Stomach (tissue), 9 donors: ENCODE data around the gene C17orf107. TPM values are rescaled to one million over a fixed set of nuclear protein-coding genes. Genes with fewer than 3 reads are reported as not detected.

Experiments
- DNase-seq, 2 donors: peaks; one replicate each; pipeline versions ENCODE4 v3.0.0 to v3.0.0-alpha.2; 2013 to 2019
- H3K27ac ChIP-seq, 5 donors: fragments of 200-600 bp in 4 of 5; sonication (generic) in 4 of 5; one replicate each; pipeline ENCODE4 v1.5.1; 2013 to 2019; ENCODE audit warnings: mild to moderate bottlenecking in 1 of 5, moderate library complexity in 1 of 5
- H3K27me3 ChIP-seq, 3 donors: fragments of 200-600 bp; sonication (generic); one replicate each; pipeline ENCODE4 v1.5.1; 2017 to 2019; ENCODE audit warnings: mixed run types in 1 of 3
- H3K36me3 ChIP-seq, 4 donors: fragments of 200-600 bp; sonication (generic); 1 replicate in 3 of 4; 2 replicates in 1 of 4; pipeline ENCODE4 v1.5.1; 2016 to 2019
- H3K4me1 ChIP-seq, 4 donors: fragments of 200-600 bp; sonication (generic); one replicate each; pipeline ENCODE4 v1.5.1; 2016 to 2019
- H3K4me3 ChIP-seq, 4 donors: fragments of 200-600 bp; sonication (generic) in 3 of 4; one replicate each; pipeline ENCODE4 v1.5.1; 2016 to 2019; ENCODE audit warnings: mild to moderate bottlenecking in 1 of 4
- H3K9me3 ChIP-seq, 4 donors: fragments of 200-600 bp; sonication (generic); one replicate each; pipeline ENCODE4 v1.5.1; 2016 to 2019
- CTCF ChIP-seq, 7 experiments: fragments of 450-650 bp in 4 of 7; fragments of 200-600 bp in 3 of 7; sonication (generic) in 3 of 7; IDR thresholded peaks; one replicate each; pipeline ENCODE4 v1.5.1; 2016 to 2019; ENCODE audit warnings: antibody characterized with exemption in 7 of 7, control low read depth in 2 of 7, mild to moderate bottlenecking in 1 of 7
- EP300 ChIP-seq: sonication (generic); formaldehyde crosslinking; IDR thresholded peaks from one replicate; pipeline ENCODE4 v1.6.1; 2017; ENCODE audit warnings: antibody characterized with exemption
- POLR2A ChIP-seq, 4 donors: fragments of 450-650 bp; IDR thresholded peaks; one replicate each; pipeline ENCODE4 v1.6.1; 2016; ENCODE audit warnings: antibody characterized with exemption in 4 of 4, control low read depth in 2 of 4, mild to moderate bottlenecking in 1 of 4, moderate library complexity in 1 of 4
- POLR2AphosphoS5 ChIP-seq, 3 donors: sonication (generic); formaldehyde crosslinking; IDR thresholded peaks; one replicate each; pipeline ENCODE4 v1.6.1; 2016; ENCODE audit warnings: antibody characterized with exemption in 3 of 3
- WGBS, 5 donors: extraction: QIAGEN DNeasy Blood & Tissue Kit in 3 of 5; methylation state at CpG; one replicate each; pipeline versions ENCODE4 v1.1.5 to v1.1.7; 2013 to 2018; 5-methylcytosine and 5-hydroxymethylcytosine counted together
- intact Hi-C: fragments of 100-400 bp; cut with DNase I; formaldehyde crosslinking; loops from one replicate; pipeline ENCODE4 v1.15.1; 2023; ENCODE audit warnings: low total_unique reads
- polyA plus RNA-seq, 3 donors: library from polyadenylated mRNA; stranded (reverse); fragments of 200-250 nt; gene quantifications; one replicate each; pipeline ENCODE4 v1.2.3, GENCODE V29; 2013
- total RNA-seq, 5 donors: library from RNA; depleted of rRNA; stranded (reverse); fragments of >200 nt; gene quantifications; one replicate each; pipeline versions ENCODE4 v1.1.0 to v1.2.3, GENCODE V29; 2014 to 2016
- donor health status: healthy with polysubstance abuse.
- donor health status: Bipolar disorder and iron deficiency.
- donor health status: healthy.

C17orf107 gene
- total and polyA plus RNA-seq, 8 donors: 0.75 to 6.6 (median 2.8) TPM; not detected in 1

- Histone ChIP-seq H3K4me1 (peaks cover 40 to 66% (median 58%) of the 10 kb centered on the region in 4 donors), H3K4me3 (peak within 1 kb of the TSS; percentile 82 to 100 (median 100)), H3K27ac (peak within 1 kb of the TSS; percentile 96 to 100 (median 99)), H3K27me3 (no peaks in the 10 kb centered on the region), H3K36me3 (peaks cover 29 to 38% (median 34%) of the 10 kb centered on the region in 4 donors), H3K9me3 (no peaks in the 10 kb centered on the region)
- 0 to 1% (median 0%) methylated on average over 30 to 59 of the region's 59 CpGs for WGBS, 5 donors
- intact Hi-C loops: no loop called here
- DNase-seq: peak; percentile 92 to 97
- TF ChIP-seq POLR2A (IDR thresholded peaks at IDR 0.05): peak in 1 of 4 donors; percentile 79
- TF ChIP-seq EP300: no peak
- TF ChIP-seq POLR2AphosphoS5 (IDR thresholded peaks at IDR 0.05): peak in 2 of 3 donors; percentile 86 to 90
Measured at GRCh38 chr17:4948166-4948930, 49.0 kb downstream of the C17orf107 start, which contains the start of gene PFN1. TSS of gene PFN1 (minus strand) at chr17:4948530. CDS start at chr17:4948394, 136 bp downstream.

- no peaks in the 10 kb centered on the region for H3K27me3 ChIP-seq
- peak overlapping the region; percentile 96 to 100 (median 99) for H3K27ac ChIP-seq
- H3K9me3 ChIP-seq: no peaks in the 10 kb centered on the region
- peaks cover 24 to 32% (median 29%) of the 10 kb centered on the region in 4 donors for H3K36me3 ChIP-seq
- H3K4me3 ChIP-seq: peak overlapping the region; percentile 82 to 100 (median 100)
- H3K4me1 ChIP-seq: peaks cover 40 to 61% (median 53%) of the 10 kb centered on the region in 4 donors
- intact Hi-C loops: no loop called here
- TF ChIP-seq EP300: no peak
- TF ChIP-seq POLR2AphosphoS5 (IDR thresholded peaks at IDR 0.05): peak; percentile 3 to 80 (median 39)
- TF ChIP-seq CTCF (IDR thresholded peaks at IDR 0.05): no peak
- peak; percentile 83 to 97 for DNase-seq
- WGBS, 5 donors: 0 to 1% (median 1%) methylated on average over 19 to 40 of the region's 40 CpGs
Measured at GRCh38 chr17:4948931-4949320, 49.6 kb downstream of the C17orf107 start.

DNA sequence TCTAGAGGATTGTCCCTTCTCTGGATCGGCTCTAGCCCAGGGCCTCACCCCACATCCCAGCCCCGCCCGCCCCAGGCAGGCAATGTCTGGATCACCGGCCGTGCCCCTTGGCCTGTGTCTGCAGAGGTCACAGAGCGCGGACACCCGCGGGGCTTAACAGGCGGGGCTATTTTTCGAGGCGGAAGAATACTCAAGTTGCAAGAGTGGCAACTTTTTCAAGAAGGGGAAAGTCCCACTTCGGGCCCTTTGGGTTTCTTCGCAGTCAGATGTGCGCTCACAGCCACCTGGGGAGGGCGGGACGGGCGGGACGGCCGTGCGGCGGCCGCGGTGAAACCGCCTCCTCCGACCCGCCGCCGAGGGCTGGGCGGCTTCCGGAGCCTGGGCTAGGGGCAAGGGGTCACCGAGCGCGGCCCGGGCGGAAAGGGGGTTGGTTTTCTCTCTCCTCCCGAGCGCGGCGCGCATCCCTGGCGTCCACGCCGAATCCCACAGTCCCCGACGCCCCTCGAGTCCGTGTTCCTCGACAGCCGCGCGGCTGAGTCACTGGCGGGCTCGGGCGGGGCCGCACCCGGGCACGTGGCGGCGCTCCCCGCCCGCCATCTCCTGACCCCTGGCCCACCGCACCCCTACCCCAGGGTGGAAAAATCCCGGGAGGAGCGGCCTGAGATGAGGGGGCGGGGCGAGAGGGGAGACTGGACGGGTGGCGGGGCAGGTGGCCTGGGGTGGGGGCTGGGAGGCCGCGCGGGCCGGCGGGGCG lies 50.2 kb downstream of the C17orf107 start:
- TF ChIP-seq CTCF (IDR thresholded peaks at IDR 0.05) (no peak), EP300 (no peak), POLR2A (IDR thresholded peaks at IDR 0.05) (no peak), POLR2AphosphoS5 (IDR thresholded peaks at IDR 0.05) (peak in 2 of 3 donors; percentile 14 to 36)
- Histone ChIP-seq H3K4me3 (peak overlapping the region; percentile 82 to 100 (median 100)), H3K27ac (peak overlapping the region; percentile 96 to 100 (median 99)), H3K27me3 (no peaks in the 10 kb centered on the region), H3K4me1 (peaks cover 37 to 55% (median 47%) of the 10 kb centered on the region in 4 donors), H3K9me3 (no peaks in the 10 kb centered on the region), H3K36me3 (peaks cover 20 to 27% (median 23%) of the 10 kb centered on the region in 4 donors)
- WGBS, 5 donors: 0 to 1% (median 0%) methylated on average over 36 to 75 of the region's 75 CpGs
- peak; percentile 82 to 90 for DNase-seq
- intact Hi-C loops: no loop called here

DNA sequence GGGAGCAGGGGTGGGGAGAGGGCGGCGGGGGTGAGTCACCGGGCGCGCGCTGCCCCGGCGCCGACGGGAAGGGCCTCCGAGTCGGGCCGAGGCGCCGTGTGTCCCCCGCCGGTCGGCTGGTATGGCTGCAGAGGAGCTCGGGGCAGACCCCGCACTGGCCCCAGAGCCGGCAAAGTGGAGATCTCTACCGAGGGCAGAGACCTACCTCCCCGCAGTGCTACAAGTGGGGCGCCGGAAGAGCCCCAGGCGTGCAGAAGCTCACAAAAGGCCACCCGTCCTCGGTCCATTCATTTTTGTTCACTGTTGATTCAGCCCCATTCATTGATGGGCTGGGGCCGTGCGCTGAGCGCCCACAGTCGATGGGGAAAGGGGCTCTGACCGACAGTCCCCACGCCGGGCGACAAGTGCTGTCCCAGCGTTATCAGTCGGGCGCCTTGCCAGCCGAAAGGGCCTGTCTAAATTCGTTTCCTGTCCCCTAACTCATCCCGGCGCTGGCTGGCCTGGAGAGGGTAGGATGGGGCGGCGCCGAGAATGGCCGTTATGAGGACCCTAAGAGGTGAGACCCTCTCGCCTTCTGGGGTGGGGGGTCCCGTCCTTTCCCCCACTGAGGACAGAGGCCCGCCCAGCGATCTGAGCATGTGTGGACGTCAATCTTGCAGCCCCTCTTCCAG lies 50.9 kb downstream of the C17orf107 start:
- intact Hi-C loops: no loop called here
- Histone ChIP-seq H3K9me3 (no peaks in the 10 kb centered on the region), H3K27me3 (no peaks in the 10 kb centered on the region), H3K4me3 (peak overlapping the region; percentile 82 to 100 (median 100)), H3K27ac (peak overlapping the region; percentile 96 to 100 (median 99)), H3K36me3 (peaks cover 15 to 19% (median 16%) of the 10 kb centered on the region in 4 donors), H3K4me1 (peaks cover 30 to 48% (median 40%) of the 10 kb centered on the region in 4 donors)
- WGBS, 5 donors: 4 to 17% (median 7%) methylated on average over 26 to 52 of the region's 52 CpGs
- DNase-seq: peak; percentile 61 to 73
- TF ChIP-seq POLR2A (IDR thresholded peaks at IDR 0.05) (no peak), POLR2AphosphoS5 (IDR thresholded peaks at IDR 0.05) (no peak), EP300 (no peak), CTCF (IDR thresholded peaks at IDR 0.05) (no peak)
